ENCODE results near the gene DDX49.

The DDX49 gene

GRCh38 chr19:18919086-18919899 is at the start of gene DDX49, which contains the start of gene COPE:
Gene DDX49 (plus strand): TSS chr19:18919715. CDS start chr19:18919742, 27 bp downstream.
Gene COPE (minus strand): TSS chr19:18919387. CDS start chr19:18919348, 39 bp downstream.
- peak; percentile 100 for DNase-seq

GRCh38 chr19:18869781-18870530 is 49.6 kb upstream of the DDX49 start:
- peak; percentile 37 for DNase-seq

- DNase-seq = no peak
Measured at GRCh38 chr19:18870531-18871172, 48.9 kb upstream of the DDX49 start.

GRCh38 chr19:18871543-18871942 is 48.0 kb upstream of the DDX49 start:
- no peak for DNase-seq

DNA sequence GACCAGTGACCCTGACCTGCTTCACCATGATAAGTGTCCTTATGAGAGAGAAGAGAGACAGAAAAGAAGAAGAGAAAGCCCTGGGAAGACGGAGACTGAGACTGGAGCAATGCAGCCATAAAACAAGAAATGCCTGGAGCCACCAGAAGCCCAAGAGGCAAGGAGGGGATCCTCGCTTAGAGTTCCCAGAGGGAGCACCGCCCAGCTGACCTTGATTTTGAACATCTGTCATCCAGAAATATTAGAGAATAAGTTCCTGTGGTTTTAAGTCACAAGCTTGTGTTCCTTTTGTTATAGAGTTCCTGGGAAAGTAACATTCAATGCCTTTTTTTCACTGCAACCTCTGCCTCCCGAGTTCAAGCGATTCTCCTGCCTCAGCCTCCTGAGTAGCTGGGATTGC is 43.8 kb upstream of the DDX49 start:
- no peak for DNase-seq

DNA sequence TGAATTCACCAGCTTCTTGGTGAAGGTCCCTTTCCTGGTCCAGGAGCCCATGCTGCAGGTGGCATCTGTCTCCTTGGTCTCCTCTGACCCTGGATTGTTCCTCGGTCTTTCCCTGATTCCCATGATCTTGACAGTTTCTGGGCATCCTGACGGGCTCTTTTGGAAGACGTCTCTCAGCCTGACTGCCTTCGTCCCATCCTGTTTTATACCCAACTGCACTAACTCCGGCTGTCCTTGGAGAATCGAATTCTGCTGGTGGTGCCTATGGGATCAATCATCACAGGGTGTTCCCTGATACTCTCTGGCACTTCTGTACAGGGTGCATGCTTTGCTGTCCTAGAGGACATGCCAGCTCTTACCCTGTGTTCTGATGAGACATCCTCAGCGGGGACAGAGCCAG is 42.6 kb upstream of the DDX49 start:
- no peak for DNase-seq

GRCh38 chr19:18878058-18878797 is 41.3 kb upstream of the DDX49 start:
- no peak for DNase-seq

DNA sequence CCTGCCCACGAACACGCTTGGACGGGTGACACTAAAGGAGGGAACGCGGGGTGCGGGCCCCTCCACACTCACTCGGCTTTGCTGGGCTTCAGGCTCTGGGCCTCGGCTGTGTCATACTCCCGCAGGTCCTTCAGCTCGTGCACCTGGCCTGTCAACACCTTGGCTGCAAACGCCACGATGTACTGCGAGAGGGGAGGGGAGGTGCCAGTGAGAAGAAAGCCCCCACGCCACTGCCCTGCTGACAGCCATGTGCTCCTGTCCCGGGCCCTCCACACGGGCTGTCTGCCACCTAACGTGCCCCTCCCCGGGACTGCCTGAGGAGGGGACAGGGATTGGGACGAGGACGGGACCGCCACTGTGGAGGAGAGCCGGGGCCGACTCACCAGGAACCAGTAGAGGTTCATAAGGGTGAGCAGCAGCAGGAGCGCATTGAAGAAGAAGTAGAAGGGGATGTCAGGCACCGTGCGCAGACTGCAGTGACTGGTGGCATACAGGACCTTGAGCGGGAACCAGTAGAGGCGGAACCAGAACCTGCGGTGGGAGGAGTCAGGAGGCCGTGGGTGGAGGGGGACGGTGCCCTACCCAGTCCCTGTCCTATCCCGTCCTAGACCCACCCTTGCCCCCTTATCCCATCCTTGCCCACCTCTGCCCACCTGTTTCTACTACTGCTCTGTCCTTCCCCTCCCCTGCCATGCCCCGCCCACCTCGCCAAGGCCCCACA is 40.5 kb upstream of the DDX49 start:
- DNase-seq = no peak

DNA sequence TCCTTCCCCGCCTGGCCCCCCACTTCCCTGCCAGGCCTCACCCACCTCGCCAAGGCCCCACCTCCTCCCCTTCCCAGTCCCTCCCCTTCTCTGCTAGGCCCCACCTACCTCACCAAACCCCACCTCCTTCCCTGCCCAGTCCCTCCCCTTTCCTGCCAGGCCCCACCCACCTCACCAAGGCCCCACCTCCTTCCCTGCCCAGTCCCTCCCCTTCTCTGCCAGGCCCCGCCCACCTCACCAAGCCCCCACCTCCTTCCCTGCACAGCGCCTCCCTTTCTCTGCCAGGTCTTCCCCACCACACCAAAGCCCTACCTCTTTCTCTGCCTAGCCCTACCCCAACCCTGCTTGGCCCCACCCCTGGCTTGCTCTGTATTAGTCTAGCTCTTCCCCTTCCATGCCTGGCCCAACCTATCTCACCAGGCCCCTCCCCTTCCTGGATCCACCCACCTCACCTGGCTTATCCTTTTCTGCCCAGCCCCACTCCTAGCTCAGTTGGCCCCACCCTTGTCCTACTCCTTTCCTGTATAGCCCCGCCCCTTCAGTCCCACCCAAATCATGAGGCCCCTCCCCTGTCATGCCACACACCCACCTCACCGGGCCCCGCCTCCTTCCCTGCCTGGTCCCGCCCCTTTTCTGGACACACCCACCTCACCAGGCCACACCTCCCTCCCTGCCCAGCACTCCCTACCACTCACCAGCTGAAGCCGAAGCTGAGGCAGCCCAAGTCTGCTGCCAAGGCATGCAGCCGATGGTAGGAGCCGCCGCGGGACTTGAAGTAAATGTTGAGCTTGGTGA is 39.7 kb upstream of the DDX49 start:
- no peak for DNase-seq

DNA sequence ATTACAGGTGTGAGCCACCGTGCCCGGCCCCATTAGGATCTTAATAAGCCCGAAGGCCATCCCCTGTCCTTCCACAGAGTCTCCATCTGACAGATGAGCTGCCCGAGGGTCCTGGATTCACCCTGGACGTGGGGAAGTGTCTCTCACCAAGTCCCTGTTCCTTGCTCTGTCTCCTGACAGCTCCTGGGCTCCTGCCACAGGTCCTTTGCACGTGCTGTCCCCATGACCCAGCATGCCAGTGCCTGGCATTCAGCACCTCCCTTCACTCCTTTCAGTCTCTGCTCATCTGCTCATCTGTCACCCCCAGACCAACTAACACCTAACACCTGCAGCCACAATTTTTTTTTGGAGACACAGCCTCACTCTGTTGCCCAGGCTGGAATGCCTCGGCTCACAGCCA is 38.0 kb upstream of the DDX49 start:
- DNase-seq = no peak

- DNase-seq = no peak
Measured at GRCh38 chr19:18883526-18884304, 35.8 kb upstream of the DDX49 start.

GRCh38 chr19:18886972-18887371 is 32.5 kb upstream of the DDX49 start:
- DNase-seq = no peak

DNA sequence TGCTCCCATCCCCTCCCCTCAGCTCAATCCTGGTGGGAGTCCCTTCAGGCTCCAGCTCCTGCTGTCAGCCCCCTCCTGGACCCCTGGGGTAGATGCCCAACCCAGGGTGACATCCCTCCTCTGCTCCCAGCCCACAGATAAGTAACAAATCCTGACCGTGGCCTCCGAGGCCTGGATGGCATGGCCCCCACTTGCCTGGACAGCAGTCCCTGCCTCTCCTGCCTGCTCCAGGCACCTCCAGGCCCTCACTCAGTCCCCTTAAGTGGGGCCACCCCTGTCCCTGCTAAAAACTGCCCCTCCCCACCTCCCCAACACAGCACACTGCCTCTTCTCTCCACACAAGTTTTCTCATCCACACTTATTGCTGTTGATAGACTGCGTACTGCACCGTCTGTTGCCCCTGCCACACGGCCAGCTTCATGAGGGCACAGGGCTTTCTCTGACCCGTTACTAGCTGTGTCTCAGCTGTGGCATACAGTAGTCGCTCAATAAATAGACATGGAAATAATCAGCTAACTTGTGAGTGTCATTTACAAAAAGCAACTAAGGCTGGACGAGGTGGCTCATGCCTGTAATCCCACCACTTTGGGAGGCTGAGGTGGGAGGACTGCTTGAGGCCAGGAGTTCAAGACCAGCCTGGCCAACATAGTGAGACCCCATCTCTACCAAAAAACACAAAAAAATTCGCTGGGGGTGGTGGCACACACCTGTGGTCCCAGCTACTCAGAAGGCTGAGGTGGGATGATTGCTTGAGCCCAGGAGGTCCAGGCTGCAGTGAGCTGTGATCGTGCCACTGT is 29.4 kb upstream of the DDX49 start:
- no peak for DNase-seq

DNA sequence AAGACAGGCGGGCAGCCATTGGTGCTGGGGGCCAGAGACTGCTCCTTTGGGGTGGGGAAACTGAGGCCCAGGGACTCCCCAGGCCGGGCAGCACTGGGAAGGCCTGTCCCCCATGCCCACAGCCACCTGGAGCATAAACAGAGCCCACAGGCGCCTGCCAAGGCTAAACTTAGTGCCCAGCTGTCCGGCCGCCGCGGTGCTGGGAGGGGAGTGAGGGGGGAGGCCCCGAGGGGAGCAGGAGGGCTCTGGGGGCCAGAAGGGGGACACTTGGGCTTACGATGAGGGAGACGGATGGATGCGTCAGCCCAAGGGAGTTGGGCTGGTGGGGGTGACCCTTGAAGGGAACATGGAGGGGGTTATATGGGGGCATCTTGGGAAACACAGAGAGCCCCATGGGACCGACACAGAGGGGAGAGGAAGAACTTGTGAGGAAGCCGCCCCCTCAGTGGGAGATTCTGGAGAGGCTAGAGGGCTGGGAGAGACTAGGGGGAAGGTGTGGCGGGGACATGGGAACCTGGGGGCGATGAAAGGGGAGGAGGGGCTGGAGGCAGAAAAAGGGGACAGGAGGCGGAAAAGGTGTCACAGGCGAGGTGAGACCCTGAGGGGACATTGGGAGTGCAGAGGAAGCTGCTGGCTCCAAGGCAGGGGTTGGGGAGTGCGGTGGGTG is 25.8 kb upstream of the DDX49 start:
- no peak for DNase-seq

DNA sequence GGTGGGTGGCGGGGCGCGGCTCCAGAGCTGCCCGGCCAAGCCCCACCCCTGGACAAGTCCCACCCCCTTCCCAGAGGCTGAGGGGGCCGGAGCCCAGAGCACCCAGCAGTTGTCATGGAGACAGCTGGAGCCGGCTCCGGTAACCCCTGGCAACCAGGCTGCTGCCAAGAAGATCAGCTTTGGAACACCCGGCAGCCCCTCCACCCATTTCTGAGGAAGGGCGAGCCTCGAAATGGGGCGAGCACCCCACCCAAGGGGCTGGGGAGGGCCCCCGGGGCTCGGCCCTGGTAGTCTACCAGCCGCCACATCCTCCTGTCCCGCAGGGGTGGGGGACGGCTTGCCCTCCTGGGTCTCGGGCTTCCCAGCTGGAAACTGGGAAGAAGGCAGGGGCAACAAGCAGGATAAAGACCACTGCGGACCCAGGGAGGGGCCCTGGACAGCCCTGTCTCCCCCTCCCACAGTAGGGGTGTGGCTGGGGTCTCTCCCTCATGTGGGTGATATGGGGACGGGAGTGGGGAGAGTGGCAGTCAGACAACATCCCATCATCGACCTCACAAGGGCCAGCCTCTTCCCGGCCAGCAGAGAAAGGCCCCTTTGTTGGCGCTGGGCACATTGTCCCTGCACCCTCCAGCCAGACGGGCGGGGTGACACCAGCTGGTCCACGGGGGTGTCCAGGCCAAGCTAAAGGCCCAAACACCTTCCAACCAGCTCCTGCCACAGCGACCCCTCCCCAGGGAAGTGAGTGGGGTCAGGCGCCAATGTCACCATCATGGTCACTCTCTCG is 25.1 kb upstream of the DDX49 start:
- DNase-seq = peak; percentile 83

- DNase-seq = peak; percentile 83
Measured at GRCh38 chr19:18895038-18895823, 24.3 kb upstream of the DDX49 start.

DNA sequence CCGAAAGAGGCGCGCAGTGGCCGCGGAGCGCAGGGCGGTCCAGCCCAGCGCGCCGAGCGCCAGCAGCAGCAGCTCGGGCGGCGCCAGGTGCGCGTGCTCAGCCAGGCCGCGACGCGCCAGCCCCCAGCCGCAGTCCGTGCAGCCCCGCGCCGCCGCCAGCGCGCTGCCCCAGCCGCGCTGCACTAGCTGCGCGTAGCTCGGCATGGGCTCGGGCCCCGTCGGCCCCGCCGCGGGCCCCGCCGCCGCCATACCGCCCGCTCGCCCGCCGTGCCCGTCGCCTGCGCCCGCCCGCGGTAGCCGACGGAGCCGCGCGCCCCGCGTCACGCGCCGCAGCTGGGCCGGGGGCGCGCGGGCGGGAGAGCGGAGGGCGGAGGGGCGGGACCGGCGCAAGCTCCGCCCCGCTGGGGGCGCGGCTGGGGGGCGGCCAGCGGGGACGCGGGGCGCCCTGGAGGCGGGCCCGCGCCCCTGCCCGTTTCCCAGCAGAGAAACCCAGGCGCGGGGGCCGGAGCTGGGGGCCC is 23.6 kb upstream of the DDX49 start, which contains the start of gene CERS1:
Gene CERS1, minus strand, starts transcription at position 335 of the 518 bp plus-strand sequence. Its CDS starts 86 bp downstream, at position 249.
- no peak for DNase-seq

Data from retina (tissue), 1 donor.